GM23338 (cell line): Measurements from ENCODE around the gene SLK. TPM values are rescaled to one million over a fixed set of nuclear protein-coding genes. Genes with fewer than 3 reads are reported as not detected.

Experiments
- ATAC-seq: fragments of 200-7000 bp; cut with Tn5 transposase; 3 replicates; pipeline ENCODE4 v1.9.1; 2020
- DNase-seq: peaks from one replicate; pipeline ENCODE4 v3.0.0-alpha.2; 2015; ENCODE audit warnings: low spot score
- H2AFZ ChIP-seq: fragments of 200-600 bp; sonication (generic); 2 replicates; pipeline ENCODE4 v1.8.0; 2016; ENCODE audit warnings: antibody characterized with exemption, mild to moderate bottlenecking, moderate library complexity
- H3F3A ChIP-seq: fragments of 200-600 bp; sonication (generic); replicated peaks from 2 replicates; pipeline ENCODE4 v1.8.0; 2017; ENCODE audit warnings: antibody characterized with exemption, mixed run types, low read depth
- H3K27ac ChIP-seq: fragments of 200-600 bp; sonication (generic); 2 replicates; pipeline ENCODE4 v1.6.1; 2016; ENCODE audit warnings: low read depth
- H3K27me3 ChIP-seq: fragments of 200-600 bp; sonication (generic); 2 replicates; pipeline ENCODE4 v1.8.0; 2016; ENCODE audit warnings: mild to moderate bottlenecking, mixed run types, moderate library complexity; ENCODE audit not compliant: insufficient read depth
- H3K36me3 ChIP-seq: fragments of 200-600 bp; sonication (generic); 2 replicates; pipeline ENCODE4 v1.8.0; 2016; ENCODE audit warnings: mild to moderate bottlenecking; ENCODE audit not compliant: insufficient read depth
- H3K4me1 ChIP-seq: fragments of 200-600 bp; sonication (generic); 2 replicates; pipeline ENCODE4 v1.8.0; 2016; ENCODE audit warnings: mild to moderate bottlenecking, moderate library complexity; ENCODE audit not compliant: insufficient read depth
- H3K4me2 ChIP-seq: fragments of 200-600 bp; sonication (generic); 2 replicates; pipeline ENCODE4 v1.7.1; 2017; ENCODE audit warnings: mixed run types
- H3K4me3 ChIP-seq: fragments of 200-600 bp; sonication (generic); 2 replicates; pipeline ENCODE4 v1.6.1; 2016; ENCODE audit warnings: mixed run types
- H3K79me2 ChIP-seq: fragments of 200-600 bp; sonication (generic); replicated peaks from 2 replicates; pipeline ENCODE4 v1.8.0; 2017; ENCODE audit warnings: mild to moderate bottlenecking; ENCODE audit not compliant: insufficient read depth
- H3K9me2 ChIP-seq: fragments of 200-600 bp; sonication (generic); 2 replicates; pipeline ENCODE4 v1.8.0; 2017; ENCODE audit not compliant: insufficient read depth
- H4K20me1 ChIP-seq: fragments of 200-600 bp; sonication (generic); replicated peaks from 2 replicates; pipeline ENCODE4 v1.8.0; 2017; ENCODE audit warnings: mild to moderate bottlenecking; ENCODE audit not compliant: insufficient read depth
- H3K27ac Mint-ChIP-seq: 2 replicates; pipeline ENCODE4 v1.8.0; 2020; ENCODE audit warnings: inconsistent platforms, mild to moderate bottlenecking, moderate library complexity, mixed read lengths
- H3K27me3 Mint-ChIP-seq: 3 replicates; pipeline ENCODE4 v1.8.0; 2022; ENCODE audit warnings: low read depth, mild to moderate bottlenecking, moderate library complexity, mixed read lengths, inconsistent platforms; ENCODE audit not compliant: insufficient read depth, poor library complexity
- H3K36me3 Mint-ChIP-seq: 3 replicates; pipeline ENCODE4 v1.8.0; 2021; ENCODE audit warnings: low read depth, mild to moderate bottlenecking, inconsistent platforms, moderate library complexity, mixed read lengths
- H3K4me1 Mint-ChIP-seq: 3 replicates; pipeline ENCODE4 v1.8.0; 2020; ENCODE audit warnings: mild to moderate bottlenecking, inconsistent platforms, mixed read lengths
- H3K4me3 Mint-ChIP-seq: 3 replicates; pipeline ENCODE4 v1.8.0; 2021; ENCODE audit warnings: moderate library complexity, mild to moderate bottlenecking, inconsistent platforms, mixed read lengths
- H3K9me3 Mint-ChIP-seq: 3 replicates; pipeline ENCODE4 v1.8.0; 2020; ENCODE audit warnings: moderate library complexity, mild to moderate bottlenecking, inconsistent platforms, mixed read lengths
- CREB1 ChIP-seq: fragments of 250-450 bp; sonication (Bioruptor Pico); IDR thresholded peaks from 2 replicates; pipeline ENCODE4 v1.5.0; 2020; ENCODE audit warnings: low read depth, mild to moderate bottlenecking, moderate library complexity
- CTCF ChIP-seq, 2 experiments: fragments of 200-600 bp in 1 of 2; sonication (generic) in 1 of 2; conservative IDR thresholded peaks; 2 replicates each; pipeline versions ENCODE4 v1.5.1 to v1.6.1; 2016 to 2017; ENCODE audit warnings: antibody characterized with exemption in 2 of 2, low read depth in 2 of 2, mild to moderate bottlenecking in 2 of 2, moderate library complexity in 1 of 2
- STAT1 ChIP-seq: IDR thresholded peaks from one replicate; pipeline ENCODE4 v1.6.1; 2016; ENCODE audit warnings: antibody characterized with exemption; ENCODE audit not compliant: unreplicated experiment
- ZNF462 ChIP-seq: fragments of 250-450 bp; sonication (Bioruptor Pico); IDR thresholded peaks from 2 replicates; pipeline ENCODE4 v1.5.0; 2020; ENCODE audit warnings: mild to moderate bottlenecking, moderate library complexity
- polyA plus RNA-seq: library from polyadenylated mRNA; unstranded; fragments of >200 nt; fragmentation: Nextera tagmentation; extraction: Ambion mirVana; gene quantifications from 2 replicates; pipeline ENCODE4 v1.2.1, GENCODE V29; 2016
- total RNA-seq: library from RNA; depleted of rRNA; stranded (reverse); fragments of >200 nt; shearing (Covaris generic); gene quantifications from 2 replicates; pipeline ENCODE4 v1.2.3, GENCODE V29; 2014

SLK gene
- total and polyA plus RNA-seq, 2 experiments from 2014 or later = 8.4 to 21.5 TPM

GRCh38 chr10:104043854-104044253 lies 76.9 kb downstream of the SLK start (continued):
- TF ChIP-seq ZNF462 (CRISPR knock-in tag) (no peak), CREB1 (CRISPR knock-in tag) (no peak), CTCF (conservative IDR thresholded peaks at IDR 0.05; ENCODE audit: low read depth in 2 of 2) (no peak)

- Histone ChIP-seq H3F3A (no peaks in the 10 kb centered on the region), H3K9me2 (no peaks in the 10 kb centered on the region), H4K20me1 (no peaks in the 10 kb centered on the region), H3K4me3 (no peak overlapping the region), H3K27me3 (no peaks in the 10 kb centered on the region), H2AFZ (peak overlapping the region; percentile 81), H3K4me2 (0 out of 2 replicates have a peak overlapping the region, but pooled peaks have one; percentile 2), H3K4me1 (no peaks in the 10 kb centered on the region; the same call in 1 of the 2 replicates), H3K79me2 (no peaks in the 10 kb centered on the region), H3K27ac (no peak overlapping the region), H3K36me3 (no peaks in the 10 kb centered on the region)
- H3K27ac Mint-ChIP-seq = no peak overlapping the region; the same call in 1 of the 2 replicates
- no peaks in the 10 kb centered on the region; the same call in 2 of the 3 replicates for H3K9me3 Mint-ChIP-seq
- no peak overlapping the region for H3K4me3 Mint-ChIP-seq
- H3K27me3 Mint-ChIP-seq = peaks cover 11% of the 10 kb centered on the region
- DNase-seq (peak; percentile 88), ATAC-seq (peak; percentile 99)
- peaks cover 8% of the 10 kb centered on the region; the same call in 1 of the 3 replicates for H3K4me1 Mint-ChIP-seq
- no peaks in the 10 kb centered on the region for H3K36me3 Mint-ChIP-seq
- TF ChIP-seq CTCF (conservative IDR thresholded peaks at IDR 0.05; ENCODE audit: low read depth in 2 of 2) (peak; percentile 73 to 91), STAT1 (no peak)
Observed at GRCh38 chr10:104045151-104046089, 78.5 kb downstream of the SLK start.
